HepG2 (cell line): ENCODE measurements around the gene WWP2. TPM values are rescaled to one million over a fixed set of nuclear protein-coding genes. Genes with fewer than 3 reads are reported as not detected.

Source experiments
- ATAC-seq: fragments of 200-7000 bp; cut with Tn5 transposase; 3 replicates; pipeline ENCODE4 v1.9.1; 2020; ENCODE audit warnings: mild to moderate bottlenecking, moderate library complexity
- BruUV-seq: library from RNA; stranded (reverse); fragments of 400-500 nt; replicated peaks from 2 replicates; lab custom pipeline; 2021; lab: Mats Ljungman, UMichigan
- CTCF ChIA-PET: fragments of 300-600 bp; formaldehyde crosslinking; extraction: SDS; loops from one replicate; lab custom pipeline; 2021; ENCODE audit warnings: low total read pairs, inconsistent platforms, low intra/inter-chr PET ratio; lab: Yijun Ruan, JAX
- POLR2A ChIA-PET: fragments of 350-600 bp; sonication (Branson Sonifier 250); formaldehyde crosslinking; loops from one replicate; lab custom pipeline; 2020; ENCODE audit warnings: antibody characterized with exemption, inconsistent platforms; lab: Yijun Ruan, JAX
- DNase-seq: peaks from one replicate; pipeline ENCODE4 v3.0.0-alpha.2; 2015; ENCODE audit warnings: low spot score
- FAIRE-seq: peaks from 3 replicates; lab custom pipeline; 2011; peaks lifted over from hg19 to GRCh38; lab: Jason Lieb, UNC
- H2AFZ ChIP-seq: one replicate; pipeline ENCODE4 v1.6.1; 2011; ENCODE audit warnings: low read length, inconsistent platforms
- H3K27ac ChIP-seq: fragments of 300-600 bp; 3 replicates; pipeline ENCODE4 v1.8.0; 2011; ENCODE audit warnings: mixed run types, mild to moderate bottlenecking, mixed read lengths, low read length, inconsistent platforms; ENCODE audit not compliant: insufficient read depth; ENCODE audit errors: extremely low read length
- H3K27me3 ChIP-seq, 2 experiments: fragments of 200-600 bp in 1 of 2; 2 replicates in 1 of 2; 3 replicates in 1 of 2; pipeline versions ENCODE4 v1.6.0 to v1.8.0; 2011; ENCODE audit warnings: low read length in 2 of 2, mild to moderate bottlenecking in 2 of 2, moderate library complexity in 2 of 2, inconsistent platforms in 1 of 2; ENCODE audit not compliant: insufficient read depth in 2 of 2, control insufficient read depth in 1 of 2
- H3K36me3 ChIP-seq, 2 experiments: fragments of 200-600 bp in 1 of 2; replicated peaks in 1 of 2; 2 replicates in 1 of 2; 3 replicates in 1 of 2; pipeline versions ENCODE4 v1.5.1 to v1.8.0; 2011; ENCODE audit warnings: low read length in 2 of 2, inconsistent platforms in 1 of 2; ENCODE audit not compliant: insufficient read depth in 2 of 2, control insufficient read depth in 1 of 2
- H3K4me1 ChIP-seq: 2 replicates; pipeline ENCODE4 v1.5.1; 2012; ENCODE audit warnings: low read length, inconsistent platforms; ENCODE audit not compliant: insufficient read depth
- H3K4me2 ChIP-seq: 2 replicates; pipeline ENCODE4 v1.6.0; 2011; ENCODE audit warnings: low read depth, low read length, inconsistent platforms
- H3K4me3 ChIP-seq, 3 experiments: fragments of 200-600 bp in 1 of 3; sonication (generic), shearing (Covaris generic) in 1 of 3; replicated peaks in 1 of 3; 2 replicates each; pipeline ENCODE4 v1.5.1; 2011 to 2016; ENCODE audit warnings: low read length in 3 of 3, inconsistent platforms in 2 of 3, low read depth in 2 of 3, mild to moderate bottlenecking in 2 of 3, control low read depth in 1 of 3, mixed read lengths in 1 of 3; ENCODE audit not compliant: insufficient read depth in 1 of 3
- H3K79me2 ChIP-seq: one replicate; pipeline ENCODE4 v1.6.1; 2011; ENCODE audit warnings: low read length, inconsistent platforms; ENCODE audit not compliant: insufficient read depth
- H3K9ac ChIP-seq: 2 replicates; pipeline ENCODE4 v1.6.0; 2011; ENCODE audit warnings: mild to moderate bottlenecking, low read depth, low read length, inconsistent platforms; ENCODE audit not compliant: insufficient read depth
- H3K9me3 ChIP-seq: 2 replicates; pipeline ENCODE4 v1.5.1; 2012; ENCODE audit warnings: mild to moderate bottlenecking, low read length
- H4K20me1 ChIP-seq: 2 replicates; pipeline ENCODE4 v1.6.0; 2011; ENCODE audit warnings: inconsistent platforms, mild to moderate bottlenecking, low read length, moderate library complexity; ENCODE audit not compliant: insufficient read depth
- GFI1 ChIP-seq: sonication (generic); formaldehyde crosslinking; IDR thresholded peaks from 2 replicates; pipeline ENCODE4 v1.5.0; 2020; ENCODE audit warnings: missing genetic modification reagents, mild to moderate bottlenecking, borderline replicate concordance
- HOXA3 ChIP-seq: sonication (generic); formaldehyde crosslinking; IDR thresholded peaks from 2 replicates; pipeline ENCODE4 v1.5.0; 2020; ENCODE audit warnings: missing genetic modification reagents
- IKZF1 ChIP-seq: fragments of 450-650 bp; IDR thresholded peaks from 2 replicates; pipeline ENCODE4 v1.7.1; 2016
- LCORL ChIP-seq, 2 experiments: fragments of 450-650 bp in 1 of 2; sonication (generic) in 1 of 2; formaldehyde crosslinking in 1 of 2; IDR thresholded peaks; 2 replicates each; pipeline versions ENCODE4 v1.5.0 to v1.6.1; 2017 to 2020; ENCODE audit warnings: antibody characterized with exemption in 1 of 2, missing genetic modification reagents in 1 of 2
- PHF8 ChIP-seq: sonication (generic); formaldehyde crosslinking; IDR thresholded peaks from 2 replicates; pipeline ENCODE4 v1.5.0; 2020; ENCODE audit warnings: missing genetic modification reagents
- SPEN ChIP-seq: sonication (generic); formaldehyde crosslinking; IDR thresholded peaks from 2 replicates; pipeline ENCODE4 v1.5.1; 2020; ENCODE audit warnings: low read depth, mild to moderate bottlenecking, missing genetic modification reagents
- TCF7L2 ChIP-seq: IDR thresholded peaks from 2 replicates; pipeline ENCODE4 v1.6.1; 2011; ENCODE audit warnings: mild to moderate bottlenecking, low read depth, low read length, moderate library complexity
- ZNF83 ChIP-seq: sonication (generic); formaldehyde crosslinking; IDR thresholded peaks from 2 replicates; pipeline ENCODE4 v1.4.0; 2020; ENCODE audit warnings: missing genetic modification reagents, mild to moderate bottlenecking, borderline replicate concordance
- WGBS: methylation state at CpG from one replicate; pipeline ENCODE4 v1.1.6; 2017; ENCODE audit warnings: low lambda C conversion rate; 5-methylcytosine and 5-hydroxymethylcytosine counted together
- in situ Hi-C: cut with HindIII; loops from 2 replicates; pipeline ENCODE4 v1.10.0; 2017; ENCODE audit warnings: low pct_unique_long_range_greater_than_20kb; ENCODE audit not compliant: extremely low pct_ligation_motif_present
- intact Hi-C: fragments of 100-400 bp; cut with micrococcal nuclease; formaldehyde crosslinking; loops from one replicate; pipeline ENCODE4 v1.10.0; 2022; ENCODE audit not compliant: unreplicated experiment
- polyA plus RNA-seq, 8 experiments: library from polyadenylated mRNA; depleted of rRNA in 3 of 8; stranded (reverse) in 7 of 8; unstranded in 1 of 8; fragments of >200 nt; fragmentation: Illumina TruSeq in 4 of 8; extraction: Trizol in 4 of 8; gene quantifications; 2 replicates each; pipeline versions ENCODE4 v1.2.1 to v1.2.3, GENCODE V29; 2011 to 2016; ENCODE audit warnings: low read depth in 4 of 8, missing spikeins in 1 of 8, mixed read lengths in 1 of 8; ENCODE audit not compliant: insufficient read depth in 1 of 8
- total RNA-seq, 5 experiments: library from RNA; depleted of rRNA; stranded (reverse); fragments of >200 nt; fragmentation: Illumina TruSeq; extraction: Trizol; gene quantifications; 2 replicates each; pipeline ENCODE4 v1.2.3, GENCODE V29; 2016; ENCODE audit warnings: low read depth in 1 of 5
- TF ChIP-seq, protein P1 (sequence below): sonication (generic); formaldehyde crosslinking; IDR thresholded peaks from 2 replicates; pipeline ENCODE4 v1.5.0; 2020; ENCODE audit warnings: missing genetic modification reagents, mild to moderate bottlenecking, borderline replicate concordance
- TF ChIP-seq, protein P2 (sequence below): sonication (generic); formaldehyde crosslinking; IDR thresholded peaks from 2 replicates; pipeline ENCODE4 v1.4.0; 2020; ENCODE audit warnings: missing genetic modification reagents
- TF ChIP-seq, protein P3 (sequence below): sonication (generic); formaldehyde crosslinking; IDR thresholded peaks from 2 replicates; pipeline ENCODE4 v1.5.0; 2020; ENCODE audit warnings: missing genetic modification reagents
- TF ChIP-seq, protein P4 (sequence below): IDR thresholded peaks from 2 replicates; pipeline ENCODE4 v1.6.1; 2016; ENCODE audit warnings: mild to moderate bottlenecking, missing biosample characterization, missing genetic modification reagents
- TF ChIP-seq, protein P5 (sequence below): sonication (generic); formaldehyde crosslinking; IDR thresholded peaks from 2 replicates; pipeline ENCODE4 v1.4.0; 2020; ENCODE audit warnings: missing genetic modification reagents

WWP2 gene
- total and polyA plus RNA-seq, 2 of the 13 experiments (the other 11 are each of a cell fraction or from before 2014, with no cell fraction given) = 11.4 to 28.2 TPM

DNA sequence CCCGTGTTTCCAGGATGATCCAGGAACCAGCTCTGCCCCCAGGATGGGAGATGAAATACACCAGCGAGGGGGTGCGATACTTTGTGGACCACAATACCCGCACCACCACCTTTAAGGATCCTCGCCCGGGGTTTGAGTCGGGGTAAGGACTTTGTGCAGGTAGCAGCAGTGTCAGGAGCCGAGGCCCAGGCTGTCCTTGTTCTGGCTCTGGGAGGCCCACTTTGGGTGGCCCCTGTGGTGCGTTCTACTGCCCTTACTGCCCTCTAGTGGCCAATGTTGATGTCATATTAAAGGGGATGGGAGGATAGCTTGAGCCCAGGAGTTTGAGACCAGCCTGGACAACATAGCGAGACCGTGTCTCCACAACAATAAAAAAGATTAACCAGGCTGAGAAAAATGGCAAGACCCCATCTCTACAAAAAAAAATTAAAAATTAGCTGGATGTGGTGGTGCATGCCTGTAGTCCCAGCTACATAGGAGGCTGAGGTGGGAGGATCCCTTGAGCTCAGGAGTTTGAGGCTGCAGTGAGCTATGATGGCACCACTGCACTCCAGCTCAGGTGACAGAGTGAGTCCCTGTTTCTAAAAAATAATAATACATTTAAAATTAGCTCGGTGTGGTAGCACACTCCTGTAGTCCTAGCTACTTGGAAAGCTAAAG, 168.1 kb downstream of the WWP2 start:
- H3K4me2 ChIP-seq = no peak overlapping the region
- intact Hi-C loops (loop anchor here (1.0 to 5.0 kb wide), 2 partner anchors 68 to 134 kb away; no protein-coding TSS in a partner anchor), in situ Hi-C loops (no loop called here)
- no peaks in the 10 kb centered on the region for H3K79me2 ChIP-seq
- no peak overlapping the region for H3K27ac ChIP-seq
- H4K20me1 ChIP-seq = no peaks in the 10 kb centered on the region
- ChIA-PET POLR2A (interaction anchor here (0.8 to 0.9 kb wide), 2 partner anchors 176 to 206 kb away, joined by 4 read pairs; partner anchors contain the start of gene NOB1), CTCF (interaction anchor here (1.8 to 4.5 kb wide), 2 partner anchors 133 to 175 kb away, joined by 4 to 64 read pairs; partner anchors contain the start of gene NOB1)
- H3K4me1 ChIP-seq = peaks cover 30% of the 10 kb centered on the region
- WGBS = 69% methylated on average over 12 of the region's 12 CpGs
- no peaks in the 10 kb centered on the region for H3K27me3 ChIP-seq
- no TSS peak for BruUV-seq
- H3K36me3 ChIP-seq = peaks cover 35 to 49% of the 10 kb centered on the region in 2 experiments
- no peaks in the 10 kb centered on the region for H3K9me3 ChIP-seq
- peak; percentile 76 for DNase-seq
- no peak overlapping the region for H3K9ac ChIP-seq
- H2AFZ ChIP-seq = no peak overlapping the region
- peak; percentile 92 for ATAC-seq
- peak; percentile 82 for FAIRE-seq
- no peak overlapping the region for H3K4me3 ChIP-seq
- TF ChIP-seq SPEN (CRISPR knock-in tag) (0 out of 2 replicates have a peak, but pooled peaks have one; percentile 33), HOXA3 (CRISPR knock-in tag) (no peak), IKZF1 (no peak), ZNF83 (CRISPR knock-in tag) (no peak), LCORL (IDR thresholded peaks at IDR 0.05) (no peak), LCORL (CRISPR knock-in tag; IDR thresholded peaks at IDR 0.05) (peak; percentile 63; the same call in 1 of the 2 replicates), GFI1 (peak; percentile 97), PHF8 (CRISPR knock-in tag) (no peak), TCF7L2 (no peak)
- TF ChIP-seq, protein P1, sequence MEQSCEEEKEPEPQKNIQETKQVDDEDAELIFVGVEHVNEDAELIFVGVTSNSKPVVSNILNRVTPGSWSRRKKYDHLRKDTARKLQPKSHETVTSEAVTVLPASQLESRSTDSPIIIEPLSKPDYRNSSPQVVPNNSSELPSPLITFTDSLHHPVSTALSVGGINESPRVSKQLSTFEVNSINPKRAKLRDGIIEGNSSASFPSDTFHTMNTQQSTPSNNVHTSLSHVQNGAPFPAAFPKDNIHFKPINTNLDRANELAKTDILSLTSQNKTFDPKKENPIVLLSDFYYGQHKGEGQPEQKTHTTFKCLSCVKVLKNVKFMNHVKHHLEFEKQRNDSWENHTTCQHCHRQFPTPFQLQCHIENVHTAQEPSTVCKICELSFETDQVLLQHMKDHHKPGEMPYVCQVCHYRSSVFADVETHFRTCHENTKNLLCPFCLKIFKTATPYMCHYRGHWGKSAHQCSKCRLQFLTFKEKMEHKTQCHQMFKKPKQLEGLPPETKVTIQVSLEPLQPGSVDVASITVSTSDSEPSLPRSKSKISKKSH (CRISPR knock-in tag) = 0 out of 2 replicates have a peak, but pooled peaks have one; percentile 45
- TF ChIP-seq, protein P2, sequence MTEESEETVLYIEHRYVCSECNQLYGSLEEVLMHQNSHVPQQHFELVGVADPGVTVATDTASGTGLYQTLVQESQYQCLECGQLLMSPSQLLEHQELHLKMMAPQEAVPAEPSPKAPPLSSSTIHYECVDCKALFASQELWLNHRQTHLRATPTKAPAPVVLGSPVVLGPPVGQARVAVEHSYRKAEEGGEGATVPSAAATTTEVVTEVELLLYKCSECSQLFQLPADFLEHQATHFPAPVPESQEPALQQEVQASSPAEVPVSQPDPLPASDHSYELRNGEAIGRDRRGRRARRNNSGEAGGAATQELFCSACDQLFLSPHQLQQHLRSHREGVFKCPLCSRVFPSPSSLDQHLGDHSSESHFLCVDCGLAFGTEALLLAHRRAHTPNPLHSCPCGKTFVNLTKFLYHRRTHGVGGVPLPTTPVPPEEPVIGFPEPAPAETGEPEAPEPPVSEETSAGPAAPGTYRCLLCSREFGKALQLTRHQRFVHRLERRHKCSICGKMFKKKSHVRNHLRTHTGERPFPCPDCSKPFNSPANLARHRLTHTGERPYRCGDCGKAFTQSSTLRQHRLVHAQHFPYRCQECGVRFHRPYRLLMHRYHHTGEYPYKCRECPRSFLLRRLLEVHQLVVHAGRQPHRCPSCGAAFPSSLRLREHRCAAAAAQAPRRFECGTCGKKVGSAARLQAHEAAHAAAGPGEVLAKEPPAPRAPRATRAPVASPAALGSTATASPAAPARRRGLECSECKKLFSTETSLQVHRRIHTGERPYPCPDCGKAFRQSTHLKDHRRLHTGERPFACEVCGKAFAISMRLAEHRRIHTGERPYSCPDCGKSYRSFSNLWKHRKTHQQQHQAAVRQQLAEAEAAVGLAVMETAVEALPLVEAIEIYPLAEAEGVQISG (CRISPR knock-in tag) = peak; percentile 34
- TF ChIP-seq, protein P3, sequence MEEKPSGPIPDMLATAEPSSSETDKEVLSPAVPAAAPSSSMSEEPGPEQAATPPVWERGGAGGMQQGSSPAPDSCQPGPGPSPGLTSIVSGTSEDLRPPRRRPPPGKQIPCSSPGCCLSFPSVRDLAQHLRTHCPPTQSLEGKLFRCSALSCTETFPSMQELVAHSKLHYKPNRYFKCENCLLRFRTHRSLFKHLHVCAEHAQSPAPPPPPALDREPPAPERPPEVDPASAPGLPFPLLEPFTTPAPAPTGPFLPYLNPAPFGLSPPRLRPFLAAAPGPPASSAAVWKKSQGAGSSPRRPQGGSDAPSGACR = 0 out of 2 replicates have a peak, but pooled peaks have one; percentile 61
- TF ChIP-seq, protein P4, sequence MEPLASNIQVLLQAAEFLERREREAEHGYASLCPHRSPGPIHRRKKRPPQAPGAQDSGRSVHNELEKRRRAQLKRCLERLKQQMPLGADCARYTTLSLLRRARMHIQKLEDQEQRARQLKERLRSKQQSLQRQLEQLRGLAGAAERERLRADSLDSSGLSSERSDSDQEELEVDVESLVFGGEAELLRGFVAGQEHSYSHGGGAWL (CRISPR knock-in tag) = no peak
- TF ChIP-seq, protein P5, sequence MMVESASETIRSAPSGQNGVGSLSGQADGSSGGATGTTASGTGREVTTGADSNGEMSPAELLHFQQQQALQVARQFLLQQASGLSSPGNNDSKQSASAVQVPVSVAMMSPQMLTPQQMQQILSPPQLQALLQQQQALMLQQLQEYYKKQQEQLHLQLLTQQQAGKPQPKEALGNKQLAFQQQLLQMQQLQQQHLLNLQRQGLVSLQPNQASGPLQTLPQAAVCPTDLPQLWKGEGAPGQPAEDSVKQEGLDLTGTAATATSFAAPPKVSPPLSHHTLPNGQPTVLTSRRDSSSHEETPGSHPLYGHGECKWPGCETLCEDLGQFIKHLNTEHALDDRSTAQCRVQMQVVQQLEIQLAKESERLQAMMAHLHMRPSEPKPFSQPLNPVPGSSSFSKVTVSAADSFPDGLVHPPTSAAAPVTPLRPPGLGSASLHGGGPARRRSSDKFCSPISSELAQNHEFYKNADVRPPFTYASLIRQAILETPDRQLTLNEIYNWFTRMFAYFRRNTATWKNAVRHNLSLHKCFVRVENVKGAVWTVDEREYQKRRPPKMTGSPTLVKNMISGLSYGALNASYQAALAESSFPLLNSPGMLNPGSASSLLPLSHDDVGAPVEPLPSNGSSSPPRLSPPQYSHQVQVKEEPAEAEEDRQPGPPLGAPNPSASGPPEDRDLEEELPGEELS (CRISPR knock-in tag) = no peak
